Trophoblast cell (in vitro differentiated cells and primary cell): ENCODE data around the gene EEFSEC.

ENCODE experiments used
- DNase-seq, 2 donors: peaks; one replicate each; pipeline ENCODE4 v3.0.0-alpha.2; 2016
- H2AFZ ChIP-seq: 2 replicates; pipeline ENCODE4 v1.6.1; 2013; ENCODE audit warnings: low read length, moderate library complexity, mild to moderate bottlenecking; ENCODE audit not compliant: insufficient read depth, poor library complexity
- H2AK5ac ChIP-seq: 2 replicates; pipeline ENCODE4 v1.6.1; 2013; ENCODE audit warnings: mild to moderate bottlenecking, low read length
- H2BK120ac ChIP-seq: 2 replicates; pipeline ENCODE4 v1.6.1; 2013; ENCODE audit warnings: low read length, mild to moderate bottlenecking, moderate library complexity; ENCODE audit not compliant: insufficient read depth, poor library complexity
- H2BK12ac ChIP-seq: 2 replicates; pipeline ENCODE4 v1.6.1; 2013; ENCODE audit warnings: mild to moderate bottlenecking, low read length, moderate library complexity
- H2BK5ac ChIP-seq: 2 replicates; pipeline ENCODE4 v1.6.1; 2013; ENCODE audit warnings: low read length, low read depth, moderate library complexity, mild to moderate bottlenecking; ENCODE audit not compliant: poor library complexity
- H3K14ac ChIP-seq: 2 replicates; pipeline ENCODE4 v1.6.1; 2013; ENCODE audit warnings: mild to moderate bottlenecking, low read length
- H3K18ac ChIP-seq: 2 replicates; pipeline ENCODE4 v1.6.1; 2013; ENCODE audit warnings: mild to moderate bottlenecking, low read length
- H3K23ac ChIP-seq: 2 replicates; pipeline ENCODE4 v1.6.1; 2013; ENCODE audit warnings: low read length
- H3K27ac ChIP-seq: 2 replicates; pipeline ENCODE4 v1.5.1; 2013; ENCODE audit warnings: low read depth, mild to moderate bottlenecking, inconsistent platforms, low read length, moderate library complexity
- H3K27me3 ChIP-seq: 2 replicates; pipeline ENCODE4 v1.6.1; 2013; ENCODE audit warnings: inconsistent platforms, mild to moderate bottlenecking, low read length, moderate library complexity; ENCODE audit not compliant: insufficient read depth
- H3K36me3 ChIP-seq, 2 experiments: 1 replicate in 1 of 2; 2 replicates in 1 of 2; pipeline ENCODE4 v1.6.1; 2013; ENCODE audit warnings: low read length in 2 of 2, mild to moderate bottlenecking in 2 of 2, moderate library complexity in 1 of 2; ENCODE audit not compliant: insufficient read depth in 2 of 2, control insufficient read depth in 1 of 2
- H3K4ac ChIP-seq: 2 replicates; pipeline ENCODE4 v1.6.1; 2013; ENCODE audit warnings: low read depth, mild to moderate bottlenecking, low read length, moderate library complexity
- H3K4me1 ChIP-seq, 2 experiments: 1 replicate in 1 of 2; 2 replicates in 1 of 2; pipeline ENCODE4 v1.6.1; 2013; ENCODE audit warnings: low read length in 2 of 2, mild to moderate bottlenecking in 2 of 2, moderate library complexity in 1 of 2; ENCODE audit not compliant: insufficient read depth in 2 of 2, control insufficient read depth in 1 of 2
- H3K4me2 ChIP-seq: 2 replicates; pipeline ENCODE4 v1.6.1; 2013; ENCODE audit warnings: inconsistent platforms, mild to moderate bottlenecking, low read length, moderate library complexity
- H3K4me3 ChIP-seq: 2 replicates; pipeline ENCODE4 v1.5.1; 2013; ENCODE audit warnings: mild to moderate bottlenecking, low read depth, low read length, inconsistent platforms
- H3K79me1 ChIP-seq: one replicate; pipeline ENCODE4 v1.6.1; 2013; ENCODE audit warnings: low read length
- H3K79me2 ChIP-seq: 2 replicates; pipeline ENCODE4 v1.6.1; 2013; ENCODE audit warnings: low read length, mild to moderate bottlenecking; ENCODE audit not compliant: control insufficient read depth, insufficient read depth, poor library complexity
- H3K9ac ChIP-seq: 2 replicates; pipeline ENCODE4 v1.6.1; 2013; ENCODE audit warnings: mild to moderate bottlenecking, low read length
- H3K9me3 ChIP-seq: 2 replicates; pipeline ENCODE4 v1.6.1; 2013; ENCODE audit warnings: low read depth, mild to moderate bottlenecking, control low read depth, inconsistent platforms, low read length; ENCODE audit not compliant: insufficient read depth
- H4K12ac ChIP-seq: 2 replicates; pipeline ENCODE4 v1.6.1; 2013; ENCODE audit warnings: low read depth, mild to moderate bottlenecking, low read length, moderate library complexity
- H4K8ac ChIP-seq: 2 replicates; pipeline ENCODE4 v1.6.1; 2013; ENCODE audit warnings: low read depth, mild to moderate bottlenecking, low read length, moderate library complexity
- H4K91ac ChIP-seq: one replicate; pipeline ENCODE4 v1.6.1; 2013; ENCODE audit warnings: low read depth, mild to moderate bottlenecking, low read length, moderate library complexity
- WGBS: extraction: QIAGEN DNeasy Blood & Tissue Kit; methylation state at CpG from one replicate; pipeline ENCODE4 v1.1.7; 2013; ENCODE audit warnings: missing lambda C conversion rate; ENCODE audit not compliant: insufficient read length, insufficient coverage; ENCODE audit errors: extremely low coverage; 5-methylcytosine and 5-hydroxymethylcytosine counted together

Gene EEFSEC

DNA sequence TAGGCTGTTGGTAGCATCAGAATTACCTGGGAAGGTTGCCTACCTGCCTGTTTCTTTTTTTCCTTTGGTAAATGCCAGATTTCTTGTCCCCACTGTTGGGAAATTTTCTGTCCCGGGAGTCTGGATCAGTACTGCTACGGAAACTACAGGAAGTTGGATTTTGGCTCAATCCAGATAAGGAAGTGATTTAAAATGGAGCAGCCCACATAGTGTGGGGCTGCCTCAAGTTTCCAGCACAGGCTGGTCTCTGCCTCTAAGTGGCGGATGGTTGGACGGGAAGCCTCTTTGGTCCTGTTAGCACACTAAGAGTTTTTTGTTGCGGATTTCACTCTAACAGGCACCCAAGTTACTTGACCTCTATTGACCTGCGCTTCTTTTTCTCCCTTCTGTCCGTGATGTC, 54.7 kb downstream of the EEFSEC start:
- no peak overlapping the region for H4K91ac ChIP-seq
- no peak overlapping the region for H4K12ac ChIP-seq
- no peak overlapping the region for H3K4me3 ChIP-seq
- no peak overlapping the region for H3K23ac ChIP-seq
- WGBS, result no CpG with 5 or more reads among the region's 7 CpGs
- no peaks in the 10 kb centered on the region for H3K27me3 ChIP-seq
- no peak overlapping the region for H3K27ac ChIP-seq
- H2BK5ac ChIP-seq, result no peak overlapping the region
- H2BK120ac ChIP-seq, result no peak overlapping the region
- H3K4ac ChIP-seq, result no peak overlapping the region
- peaks cover 4 to 12% of the 10 kb centered on the region in 2 experiments for H3K4me1 ChIP-seq
- H3K9ac ChIP-seq, result no peak overlapping the region
- no peak overlapping the region for H3K14ac ChIP-seq
- H3K79me2 ChIP-seq, result no peaks in the 10 kb centered on the region
- no peak for DNase-seq
- H2AK5ac ChIP-seq, result no peak overlapping the region
- H4K8ac ChIP-seq, result no peak overlapping the region
- no peak overlapping the region for H2BK12ac ChIP-seq
- H3K4me2 ChIP-seq, result no peak overlapping the region
- peaks cover 2% of the 10 kb centered on the region for H3K79me1 ChIP-seq
- no peaks in the 10 kb centered on the region for H3K9me3 ChIP-seq
- no peaks in the 10 kb centered on the region for H3K36me3 ChIP-seq
- H2AFZ ChIP-seq, result no peak overlapping the region
- no peak overlapping the region for H3K18ac ChIP-seq

DNA sequence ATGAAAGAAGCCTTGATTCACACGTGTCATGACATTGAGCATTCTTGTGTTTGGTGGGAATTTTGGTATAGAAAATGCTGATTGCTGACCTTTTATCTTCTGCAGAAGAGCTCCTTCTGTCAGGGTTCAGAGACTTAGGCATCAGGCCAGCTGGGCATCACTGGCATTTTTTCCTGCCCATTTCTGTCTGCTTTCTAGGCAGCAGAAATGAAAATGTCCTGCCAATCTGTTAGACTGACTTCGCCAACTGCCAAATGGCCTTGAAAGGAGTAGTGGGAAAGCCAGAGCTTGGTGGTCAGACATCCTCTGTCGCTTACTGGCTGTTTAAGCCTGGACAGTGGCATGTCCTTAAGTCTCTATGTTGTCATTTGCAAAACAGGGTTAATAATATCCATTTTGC, 57.4 kb downstream of the EEFSEC start:
- no peak overlapping the region for H4K91ac ChIP-seq
- no peak overlapping the region for H2BK5ac ChIP-seq
- H2AK5ac ChIP-seq, result no peak overlapping the region
- H3K14ac ChIP-seq, result no peak overlapping the region
- H2BK12ac ChIP-seq, result no peak overlapping the region
- H3K18ac ChIP-seq, result no peak overlapping the region
- H3K9me3 ChIP-seq, result no peaks in the 10 kb centered on the region
- H3K23ac ChIP-seq, result no peak overlapping the region
- peaks cover 0 to 8% of the 10 kb centered on the region in 2 experiments for H3K4me1 ChIP-seq
- no peak overlapping the region for H4K12ac ChIP-seq
- no peak overlapping the region for H3K4me3 ChIP-seq
- WGBS, result no CpG with 5 or more reads among the region's 3 CpGs
- H3K4me2 ChIP-seq, result no peak overlapping the region
- peaks cover 2% of the 10 kb centered on the region for H3K79me1 ChIP-seq
- no peak overlapping the region for H3K9ac ChIP-seq
- H2AFZ ChIP-seq, result no peak overlapping the region
- H3K4ac ChIP-seq, result no peak overlapping the region
- no peak overlapping the region for H2BK120ac ChIP-seq
- no peak overlapping the region for H4K8ac ChIP-seq
- no peaks in the 10 kb centered on the region for H3K79me2 ChIP-seq
- no peaks in the 10 kb centered on the region for H3K36me3 ChIP-seq
- no peak overlapping the region for H3K27ac ChIP-seq
- DNase-seq, result no peak
- no peaks in the 10 kb centered on the region for H3K27me3 ChIP-seq

DNA sequence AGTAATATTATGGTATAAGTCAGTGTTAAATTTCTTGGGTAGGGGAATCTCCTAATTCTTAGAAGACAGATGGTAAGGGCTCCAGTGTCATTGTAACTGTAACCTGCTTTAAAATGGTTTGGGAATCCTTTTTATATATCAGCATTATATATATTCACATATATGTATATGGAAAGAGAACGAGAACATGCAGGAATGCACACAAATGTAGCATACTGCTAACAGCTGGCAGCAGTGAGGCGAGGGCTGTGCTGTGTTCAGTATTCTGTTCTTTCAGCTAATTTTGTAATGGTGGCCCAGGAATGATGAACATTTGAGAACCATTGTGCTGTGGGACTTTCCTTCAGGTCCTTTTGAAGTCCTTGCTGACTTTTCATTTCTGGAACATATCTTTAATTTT, 60.8 kb downstream of the EEFSEC start:
- WGBS, result no CpG with 5 or more reads among the region's 2 CpGs
- H3K4me2 ChIP-seq, result no peak overlapping the region
- no peaks in the 10 kb centered on the region for H3K36me3 ChIP-seq
- H3K27me3 ChIP-seq, result no peaks in the 10 kb centered on the region
- H3K4me1 ChIP-seq, result peaks cover 6 to 12% of the 10 kb centered on the region in 2 experiments
- H2AFZ ChIP-seq, result no peak overlapping the region
- no peak overlapping the region for H2BK120ac ChIP-seq
- DNase-seq, result no peak
- H3K9me3 ChIP-seq, result no peaks in the 10 kb centered on the region
- H4K91ac ChIP-seq, result no peak overlapping the region
- H3K9ac ChIP-seq, result no peak overlapping the region
- H4K8ac ChIP-seq, result no peak overlapping the region
- H3K79me1 ChIP-seq, result peaks cover 7% of the 10 kb centered on the region
- H3K27ac ChIP-seq, result no peak overlapping the region
- H3K14ac ChIP-seq, result no peak overlapping the region
- no peak overlapping the region for H2AK5ac ChIP-seq
- no peak overlapping the region for H2BK5ac ChIP-seq
- no peak overlapping the region for H3K4me3 ChIP-seq
- H3K18ac ChIP-seq, result no peak overlapping the region
- H4K12ac ChIP-seq, result no peak overlapping the region
- no peak overlapping the region for H3K4ac ChIP-seq
- no peaks in the 10 kb centered on the region for H3K79me2 ChIP-seq
- H2BK12ac ChIP-seq, result no peak overlapping the region
- no peak overlapping the region for H3K23ac ChIP-seq

DNA sequence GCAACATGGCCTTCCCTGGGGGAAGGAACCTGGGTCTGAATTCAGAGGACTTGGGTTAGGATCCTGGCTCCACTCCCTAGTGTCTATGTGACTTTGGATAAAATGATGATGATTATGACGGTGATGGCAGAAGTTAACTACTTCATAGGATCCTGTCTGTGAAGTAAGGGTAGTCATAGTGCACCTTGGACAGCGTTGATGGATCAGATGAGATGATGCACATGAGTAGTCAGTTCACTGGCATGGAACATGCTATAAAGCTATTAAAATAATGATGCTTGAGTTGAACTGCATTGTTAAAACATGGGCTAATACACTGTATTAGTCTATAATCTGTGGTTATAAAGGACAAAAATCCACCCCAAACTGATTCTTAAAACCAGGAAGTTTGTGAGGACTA, 62.0 kb downstream of the EEFSEC start:
- H2AK5ac ChIP-seq, result no peak overlapping the region
- WGBS, result no CpG with 5 or more reads among the region's 2 CpGs
- no peaks in the 10 kb centered on the region for H3K27me3 ChIP-seq
- H2BK5ac ChIP-seq, result no peak overlapping the region
- no peak overlapping the region for H3K4ac ChIP-seq
- H3K4me3 ChIP-seq, result no peak overlapping the region
- H3K36me3 ChIP-seq, result no peaks in the 10 kb centered on the region
- no peak overlapping the region for H2BK12ac ChIP-seq
- no peak overlapping the region for H2BK120ac ChIP-seq
- no peak overlapping the region for H3K14ac ChIP-seq
- no peak overlapping the region for H4K8ac ChIP-seq
- no peak overlapping the region for H3K4me2 ChIP-seq
- no peak for DNase-seq
- peaks cover 7% of the 10 kb centered on the region for H3K79me1 ChIP-seq
- no peak overlapping the region for H2AFZ ChIP-seq
- H3K18ac ChIP-seq, result no peak overlapping the region
- H3K4me1 ChIP-seq, result peaks cover 6 to 13% of the 10 kb centered on the region in 2 experiments
- no peak overlapping the region for H3K9ac ChIP-seq
- no peaks in the 10 kb centered on the region for H3K79me2 ChIP-seq
- no peak overlapping the region for H3K27ac ChIP-seq
- H3K9me3 ChIP-seq, result no peaks in the 10 kb centered on the region
- no peak overlapping the region for H3K23ac ChIP-seq
- H4K91ac ChIP-seq, result no peak overlapping the region
- no peak overlapping the region for H4K12ac ChIP-seq
